ENCODE results near the gene ADCK1. TPM values are rescaled to one million over a fixed set of nuclear protein-coding genes. Genes with fewer than 3 reads are reported as not detected.

ADCK1 gene
- total RNA-seq, 2 donors from 2014 or later, result 6.9 to 7.4 TPM

GRCh38 chr14:77903221-77903620 is 103.3 kb downstream of the ADCK1 start:
- Histone ChIP-seq H3K36me3 (ENCODE audit: control insufficient read depth, insufficient read depth, low read length) (no peaks in the 10 kb centered on the region), H3K9me3 (ENCODE audit: control insufficient read depth, low read length) (no peaks in the 10 kb centered on the region), H3K9ac (ENCODE audit: extremely low read depth, low read length, poor library complexity, severe bottlenecking) (no peak overlapping the region), H3K27ac (ENCODE audit: low read depth, low read length) (no peak overlapping the region), H3K4me1 (ENCODE audit: control insufficient read depth, insufficient read depth, low read length) (no peaks in the 10 kb centered on the region), H3K4me3 (ENCODE audit: low read length) (no peak overlapping the region), H3K27me3 (ENCODE audit: control insufficient read depth, insufficient read depth, low read length, poor library complexity, severe bottlenecking) (no peaks in the 10 kb centered on the region)
- 96 to 97% methylated on average over 5 to 6 of the region's 6 CpGs for WGBS, 2 experiments (ENCODE audit: insufficient coverage in 1 of 2, insufficient read length in 1 of 2)
- TF ChIP-seq CTCF (conservative IDR thresholded peaks at IDR 0.05), result no peak
- no peaks in the 10 kb centered on the region for H3K27me3 Mint-ChIP-seq (ENCODE audit: insufficient read depth)
- no peaks in the 10 kb centered on the region for H3K9me3 Mint-ChIP-seq
- H3K27ac Mint-ChIP-seq, result no peak overlapping the region
- no peak overlapping the region for H3K4me3 Mint-ChIP-seq
- no peak for DNase-seq
- H3K36me3 Mint-ChIP-seq (ENCODE audit: low read depth), result no peaks in the 10 kb centered on the region
- H3K4me1 Mint-ChIP-seq, result peaks cover 3% of the 10 kb centered on the region

GRCh38 chr14:77903937-77904617 is 104.2 kb downstream of the ADCK1 start:
- Histone ChIP-seq H3K36me3 (ENCODE audit: control insufficient read depth, insufficient read depth, low read length) (no peaks in the 10 kb centered on the region), H3K9ac (ENCODE audit: extremely low read depth, low read length, poor library complexity, severe bottlenecking) (no peak overlapping the region), H3K4me1 (ENCODE audit: control insufficient read depth, insufficient read depth, low read length) (no peaks in the 10 kb centered on the region), H3K27me3 (ENCODE audit: control insufficient read depth, insufficient read depth, low read length, poor library complexity, severe bottlenecking) (no peaks in the 10 kb centered on the region), H3K9me3 (ENCODE audit: control insufficient read depth, low read length) (no peaks in the 10 kb centered on the region), H3K4me3 (ENCODE audit: low read length) (no peak overlapping the region), H3K27ac (ENCODE audit: low read depth, low read length) (no peak overlapping the region)
- no peak for TF ChIP-seq CTCF (conservative IDR thresholded peaks at IDR 0.05)
- Mint-ChIP-seq H3K4me3 (no peak overlapping the region), H3K9me3 (no peaks in the 10 kb centered on the region), H3K4me1 (peaks cover 9% of the 10 kb centered on the region), H3K27ac (no peak overlapping the region), H3K36me3 (ENCODE audit: low read depth) (no peaks in the 10 kb centered on the region), H3K27me3 (ENCODE audit: insufficient read depth) (no peaks in the 10 kb centered on the region)
- WGBS, 2 experiments (ENCODE audit: insufficient coverage in 1 of 2, insufficient read length in 1 of 2), result 79 to 84% methylated on average over 5 to 7 of the region's 8 CpGs
- DNase-seq, result no peak

GRCh38 chr14:77906446-77906845 is 106.5 kb downstream of the ADCK1 start:
- no peak for TF ChIP-seq CTCF (conservative IDR thresholded peaks at IDR 0.05)
- Histone ChIP-seq H3K4me3 (ENCODE audit: low read length) (no peak overlapping the region), H3K9me3 (ENCODE audit: control insufficient read depth, low read length) (no peaks in the 10 kb centered on the region), H3K36me3 (ENCODE audit: control insufficient read depth, insufficient read depth, low read length) (no peaks in the 10 kb centered on the region), H3K27me3 (ENCODE audit: control insufficient read depth, insufficient read depth, low read length, poor library complexity, severe bottlenecking) (no peaks in the 10 kb centered on the region), H3K27ac (ENCODE audit: low read depth, low read length) (no peak overlapping the region), H3K4me1 (ENCODE audit: control insufficient read depth, insufficient read depth, low read length) (no peaks in the 10 kb centered on the region), H3K9ac (ENCODE audit: extremely low read depth, low read length, poor library complexity, severe bottlenecking) (no peak overlapping the region)
- DNase-seq, result no peak
- peaks cover 19% of the 10 kb centered on the region for H3K4me1 Mint-ChIP-seq
- WGBS, 2 experiments (ENCODE audit: insufficient coverage in 1 of 2, insufficient read length in 1 of 2), result 86% methylated on average over 1 of the region's 1 CpG; no CpG with 5 or more reads in 1 of the 2 experiments
- H3K36me3 Mint-ChIP-seq (ENCODE audit: low read depth), result no peaks in the 10 kb centered on the region
- no peak overlapping the region for H3K4me3 Mint-ChIP-seq
- no peak overlapping the region for H3K27ac Mint-ChIP-seq
- no peaks in the 10 kb centered on the region for H3K27me3 Mint-ChIP-seq (ENCODE audit: insufficient read depth)
- H3K9me3 Mint-ChIP-seq, result no peaks in the 10 kb centered on the region
